ENCODE data around the gene CNTFR.

GRCh38 chr9:34610434-34611206, 21.1 kb upstream of the CNTFR start:
- TF ChIP-seq POLR2A (IDR thresholded peaks at IDR 0.05) (no peak), CTCF (IDR thresholded peaks at IDR 0.05) (no peak)

Data from Peyer's patch (tissue), 4 donors.